SH-SY5Y (cell line): ENCODE results near the gene SLC29A4.

Experiments used
- GATA2 ChIP-seq: IDR thresholded peaks from 2 replicates; pipeline ENCODE4 v1.6.1; 2011; ENCODE audit warnings: mild to moderate bottlenecking, low read depth, low read length
- GATA3 ChIP-seq: IDR thresholded peaks from 2 replicates; pipeline ENCODE4 v1.6.1; 2011; ENCODE audit warnings: low read depth, mild to moderate bottlenecking, low read length, moderate library complexity

The SLC29A4 gene

GRCh38 chr7:5282543-5283316 is at the start of gene SLC29A4:
TSS of gene SLC29A4 (plus strand) at chr7:5282943. CDS start at chr7:5287817, 4,874 bp downstream.
- TF ChIP-seq GATA3 (no peak), GATA2 (no peak)

DNA sequence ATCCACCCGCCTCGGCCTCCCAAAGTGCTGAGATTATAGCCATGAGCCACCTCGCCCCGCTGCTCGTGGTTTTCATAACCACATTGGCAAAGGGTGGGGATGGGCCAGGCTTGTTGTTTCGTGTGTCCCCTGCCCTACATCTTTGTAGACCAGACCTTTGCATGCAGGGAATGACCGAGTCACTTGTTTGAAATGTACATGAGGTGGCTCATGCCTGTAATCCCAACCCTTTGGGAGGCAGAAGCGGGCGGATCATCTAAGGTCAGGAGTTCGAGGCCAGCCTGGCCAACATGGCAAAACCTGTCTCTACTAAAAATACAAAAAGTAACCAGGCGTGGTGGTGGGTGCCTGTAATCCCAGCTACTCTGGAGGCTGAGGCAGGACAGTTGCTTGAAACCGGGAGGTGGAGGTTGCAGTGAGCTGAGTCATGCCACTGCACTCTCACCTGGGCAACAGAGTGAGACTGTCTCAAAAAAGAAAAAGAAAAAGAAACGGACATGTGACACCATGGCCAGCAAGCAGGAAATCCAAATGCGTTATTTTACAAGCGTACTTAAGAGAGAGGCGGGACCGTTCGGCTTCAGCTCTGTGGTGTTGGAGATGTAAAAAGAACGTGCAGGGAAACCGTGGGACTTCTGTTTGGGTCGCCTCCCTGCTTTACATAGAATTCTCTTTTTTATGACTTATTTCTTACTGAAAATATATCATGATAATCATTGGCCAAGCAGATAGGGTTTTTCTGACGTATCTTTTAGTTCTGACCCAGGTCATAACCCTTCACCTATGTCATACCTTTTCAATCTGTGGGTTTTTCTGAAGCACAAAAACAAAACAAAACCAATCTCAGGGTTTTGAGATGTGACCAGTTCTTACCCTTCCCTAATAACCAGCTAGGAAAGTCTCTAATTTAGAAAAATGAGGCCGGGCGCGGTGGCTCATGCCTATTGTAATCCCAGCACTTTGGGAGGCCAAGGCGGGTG is 47.6 kb upstream of the SLC29A4 start:
- TF ChIP-seq GATA2 = no peak
- TF ChIP-seq GATA3 = no peak

- TF ChIP-seq GATA2 (no peak), GATA3 (no peak)
Measured at GRCh38 chr7:5237286-5237685, 45.5 kb upstream of the SLC29A4 start.

DNA sequence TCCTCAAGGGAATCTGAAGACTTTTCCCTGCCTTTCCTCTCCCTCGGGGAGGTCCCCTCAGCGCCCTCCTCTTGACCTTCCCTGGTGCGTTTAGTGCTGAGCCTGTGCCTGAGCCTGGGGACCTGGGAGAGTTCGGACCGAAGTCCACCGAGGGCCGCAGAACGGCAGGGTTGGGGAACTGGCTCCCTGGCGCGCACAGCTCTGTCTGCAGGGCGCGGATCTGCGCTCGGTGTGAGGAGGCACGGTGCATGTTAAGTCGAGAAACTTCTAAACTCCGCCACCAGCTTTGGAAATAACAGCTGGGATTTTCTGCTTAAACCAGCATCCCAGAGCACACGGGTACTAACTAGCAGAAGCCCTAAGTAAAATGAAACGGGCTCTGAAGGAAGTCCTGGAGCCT is 44.2 kb upstream of the SLC29A4 start:
- TF ChIP-seq GATA2 = no peak
- no peak for TF ChIP-seq GATA3

DNA sequence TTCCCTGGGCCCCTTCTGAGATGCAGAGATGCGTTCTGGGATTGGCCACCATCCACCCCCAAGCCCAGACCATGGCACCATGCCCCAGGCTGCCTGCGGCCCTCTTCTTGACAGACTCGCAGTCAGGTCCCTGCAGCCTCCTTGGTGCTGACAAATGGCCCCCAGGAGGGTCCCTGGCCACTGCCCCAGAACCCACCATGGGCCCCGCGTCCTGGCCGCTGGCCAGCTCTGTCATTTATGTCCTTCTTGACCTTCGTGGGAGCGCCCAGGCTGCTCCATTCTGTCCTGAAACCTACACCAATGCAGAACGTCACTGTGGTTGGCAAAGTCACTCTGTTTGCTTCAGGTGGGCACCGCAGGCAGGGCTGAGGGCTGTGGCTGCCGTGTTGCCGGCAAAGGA is 39.5 kb upstream of the SLC29A4 start:
- TF ChIP-seq GATA2 = no peak
- TF ChIP-seq GATA3 = no peak

DNA sequence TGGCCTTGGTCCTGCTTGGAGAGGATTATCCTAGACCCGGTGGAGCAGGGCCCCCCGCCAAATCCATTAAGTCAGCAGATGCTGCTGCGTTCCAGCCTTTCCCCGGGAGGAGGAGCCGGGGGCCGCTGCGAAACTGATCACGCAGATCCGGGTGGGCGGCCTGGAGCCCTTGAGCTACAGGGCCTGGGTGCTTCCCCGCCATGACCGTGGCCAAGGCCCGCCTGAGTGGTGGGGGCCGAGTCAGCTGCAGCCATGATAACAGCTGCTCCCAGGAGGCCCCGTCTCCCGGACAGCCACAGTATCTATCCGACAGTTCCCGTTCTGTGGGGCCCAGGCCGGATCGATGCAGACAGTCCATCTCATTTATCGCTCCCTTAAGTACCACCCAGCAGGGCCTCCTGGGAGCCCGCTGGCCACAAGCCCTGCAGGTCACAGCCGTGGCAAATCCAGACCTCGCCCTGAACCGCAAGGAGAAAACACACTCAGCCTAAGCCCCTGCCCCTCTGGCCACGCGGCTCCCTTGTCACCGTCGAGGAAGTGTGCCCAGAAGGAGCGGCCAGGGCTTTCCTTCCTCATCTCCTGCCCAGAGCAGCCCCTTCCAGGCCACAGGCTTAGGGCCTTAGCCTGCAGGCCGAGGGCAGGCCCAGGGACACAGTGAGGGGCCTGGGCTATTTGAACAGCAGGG is 34.4 kb upstream of the SLC29A4 start:
- no peak for TF ChIP-seq GATA2

GRCh38 chr7:5255832-5256231 is 26.9 kb upstream of the SLC29A4 start:
- TF ChIP-seq GATA2 (no peak), GATA3 (no peak)

GRCh38 chr7:5265320-5266190 is 17.2 kb upstream of the SLC29A4 start:
- no peak for TF ChIP-seq GATA2

GRCh38 chr7:5266191-5267028 is 16.3 kb upstream of the SLC29A4 start:
- no peak for TF ChIP-seq GATA3
- TF ChIP-seq GATA2 = no peak

DNA sequence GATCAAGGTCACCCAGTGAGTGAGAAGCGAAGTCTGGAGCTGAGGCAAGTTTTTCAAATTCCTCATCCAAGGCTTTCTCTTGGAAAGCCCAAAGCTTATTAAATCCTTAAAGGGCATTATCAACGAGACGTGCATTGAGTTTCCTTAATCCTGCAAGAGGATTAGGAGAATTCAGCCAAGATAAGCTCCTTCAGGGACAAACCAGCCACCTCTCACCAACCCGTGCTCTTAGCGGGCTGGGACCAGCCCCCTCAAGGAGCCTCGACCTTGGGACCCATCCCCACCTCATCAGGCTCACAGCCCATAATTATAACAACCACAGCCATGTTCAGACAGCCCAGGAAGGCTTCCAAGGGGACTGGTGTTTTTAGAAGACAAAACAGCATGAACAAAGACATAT is 12.0 kb upstream of the SLC29A4 start:
- TF ChIP-seq GATA3 (no peak), GATA2 (no peak)

DNA sequence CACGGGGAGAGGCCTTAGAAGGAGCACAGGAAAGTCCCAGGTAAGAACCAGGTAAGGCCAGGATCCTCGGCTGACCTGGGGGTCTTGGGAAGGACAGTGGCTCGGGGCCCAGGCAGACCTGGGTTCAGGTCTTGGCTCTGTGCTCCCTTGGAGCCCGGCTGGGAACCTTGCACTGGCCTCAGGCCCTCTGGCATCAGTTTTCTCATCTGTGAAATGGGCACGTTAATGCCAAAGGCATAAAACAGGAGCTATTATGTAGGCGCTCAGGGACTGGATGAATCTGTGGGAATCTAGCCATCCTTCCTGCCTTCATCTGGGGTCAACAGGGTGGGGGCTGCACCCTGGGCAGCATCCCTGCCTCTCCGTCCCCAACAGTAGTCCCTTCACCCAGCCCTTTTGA is 8.3 kb upstream of the SLC29A4 start:
- TF ChIP-seq GATA2 (no peak), GATA3 (no peak)

DNA sequence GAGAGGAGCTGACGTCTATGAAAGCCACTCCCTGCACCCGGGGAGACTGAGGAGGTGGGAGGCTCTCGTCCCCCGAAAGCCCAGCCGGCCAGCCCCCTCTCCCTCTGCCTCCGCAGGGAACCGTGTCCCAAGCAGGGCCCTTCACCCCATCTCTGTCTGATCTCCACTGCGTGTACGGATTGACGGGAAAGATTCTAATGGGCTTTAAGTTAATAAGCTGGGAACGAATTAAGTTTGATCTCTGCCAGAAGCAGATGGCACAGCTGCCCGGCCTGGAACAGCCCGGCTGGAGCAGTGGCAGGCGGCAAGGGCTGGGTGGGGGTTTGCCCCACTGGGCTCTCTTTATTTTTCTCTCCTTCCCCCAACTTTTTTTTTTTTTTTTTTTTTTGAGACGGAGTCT is 6.1 kb upstream of the SLC29A4 start:
- TF ChIP-seq GATA3 (no peak), GATA2 (peak; percentile 92)

GRCh38 chr7:5278766-5279165 is 4.0 kb upstream of the SLC29A4 start:
- TF ChIP-seq GATA2 (no peak), GATA3 (no peak)
